ENCODE results near the gene DYRK2. TPM values are rescaled to one million over a fixed set of nuclear protein-coding genes. Genes with fewer than 3 reads are reported as not detected.

Gene DYRK2
- total and polyA plus RNA-seq, 10 donors: 5.0 to 42.8 (median 35.5) TPM

DNA sequence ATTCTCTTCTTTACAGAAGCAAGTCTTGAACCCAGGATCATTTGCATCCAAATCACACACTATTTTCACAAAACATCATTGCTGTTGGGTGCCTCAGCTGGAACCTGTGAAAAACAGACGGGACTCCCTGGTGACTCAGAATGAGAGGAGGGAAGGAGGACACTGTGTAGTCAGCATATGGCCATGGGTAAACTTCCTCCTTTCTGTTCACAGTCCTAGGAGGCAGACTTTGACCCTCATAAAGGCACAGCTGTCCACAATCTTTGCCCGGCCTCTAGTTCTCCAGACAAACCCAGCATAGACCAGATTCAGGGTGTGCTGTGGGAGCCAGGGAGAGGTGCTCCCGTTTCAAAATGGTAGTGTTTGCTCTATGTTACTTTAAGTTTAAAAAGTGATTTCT lies 62.0 kb downstream of the DYRK2 start:
- 46 to 65% (median 53%) methylated on average over 3 of the region's 3 CpGs for WGBS, 5 donors

DNA sequence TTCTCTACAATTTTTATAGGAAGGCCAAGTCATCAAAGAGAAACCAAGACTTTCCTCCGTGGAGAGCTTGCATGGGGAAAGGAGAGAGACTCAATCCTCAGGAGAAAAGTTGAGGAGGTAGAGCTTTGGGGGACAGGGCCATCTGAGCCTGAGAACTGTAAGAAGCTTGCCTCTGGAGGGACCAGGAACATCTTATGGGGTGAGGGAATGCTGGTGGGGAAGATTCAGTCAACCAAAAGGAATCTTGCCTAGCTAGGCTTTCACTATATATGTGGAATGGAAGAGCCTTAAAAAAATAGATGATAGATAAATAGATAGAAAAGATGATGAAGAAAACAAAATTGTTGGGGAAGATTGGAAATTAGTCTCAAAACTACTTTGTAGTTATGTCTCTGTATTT lies 63.5 kb downstream of the DYRK2 start:
- TF ChIP-seq CTCF (IDR thresholded peaks at IDR 0.05 in 8 of 11, conservative IDR thresholded peaks at IDR 0.05 in 3 of 11) (no peak), POLR2A (IDR thresholded peaks at IDR 0.05) (no peak), POLR2AphosphoS5 (IDR thresholded peaks at IDR 0.05) (no peak)
- H3K36me3 ChIP-seq: no peaks in the 10 kb centered on the region
- H3K27ac ChIP-seq: no peak overlapping the region
- no peaks in the 10 kb centered on the region for H3K27me3 ChIP-seq (replicated peaks in 1 of 7)
- H3K4me1 ChIP-seq: peaks cover 0 to 4% (median 0%) of the 10 kb centered on the region in 6 donors
- no peak overlapping the region for H3K4me3 ChIP-seq
- no peaks in the 10 kb centered on the region for H3K9me3 ChIP-seq
- 91 to 100% (median 94%) methylated on average over 1 of the region's 1 CpG for WGBS, 5 donors
- intact Hi-C loops (cut with DNase I; ENCODE audit: low total_unique reads): no loop called here
- DNase-seq: no peak

More for the DNA sequence above, 62.0 kb downstream of the DYRK2 start:
- H3K36me3 ChIP-seq: no peaks in the 10 kb centered on the region
- H3K27ac ChIP-seq: peak overlapping the region in 1 of 8 donors; percentile 24
- H3K4me3 ChIP-seq: no peak overlapping the region
- intact Hi-C loops (cut with DNase I; ENCODE audit: low total_unique reads): no loop called here
- H3K27me3 ChIP-seq (replicated peaks in 1 of 7): no peaks in the 10 kb centered on the region
- no peaks in the 10 kb centered on the region for H3K9me3 ChIP-seq
- H3K4me1 ChIP-seq: peaks cover 0 to 8% (median 4%) of the 10 kb centered on the region in 6 donors
- no peak for DNase-seq
- TF ChIP-seq POLR2AphosphoS5 (IDR thresholded peaks at IDR 0.05) (no peak), CTCF (IDR thresholded peaks at IDR 0.05 in 8 of 11, conservative IDR thresholded peaks at IDR 0.05 in 3 of 11) (no peak), POLR2A (IDR thresholded peaks at IDR 0.05) (no peak)

DNA sequence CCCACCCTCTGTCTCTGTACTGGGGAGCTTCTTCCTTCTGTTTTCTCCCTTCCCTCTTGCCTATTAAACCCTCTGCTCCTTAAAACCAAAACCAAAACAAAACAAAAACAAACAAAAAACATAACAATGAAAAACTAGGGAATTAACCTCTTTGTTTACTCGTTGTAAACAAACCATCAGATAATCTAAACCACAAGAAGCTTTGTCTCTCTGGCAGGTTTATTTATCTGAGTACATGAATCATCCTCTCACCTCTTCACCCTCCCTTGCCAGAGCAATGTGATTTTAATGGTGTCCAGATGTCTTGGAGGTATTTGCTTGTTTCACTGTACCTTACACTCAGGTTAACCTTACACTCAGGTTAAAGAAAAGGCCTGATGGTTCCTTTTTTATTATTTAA lies 66.1 kb downstream of the DYRK2 start:
- 42 to 59% (median 50%) methylated on average over 1 of the region's 1 CpG for WGBS, 5 donors
- no peaks in the 10 kb centered on the region for H3K36me3 ChIP-seq
- H3K4me1 ChIP-seq: peaks cover 0 to 4% (median 0%) of the 10 kb centered on the region in 6 donors
- H3K27me3 ChIP-seq (replicated peaks in 1 of 7): no peaks in the 10 kb centered on the region
- H3K27ac ChIP-seq: no peak overlapping the region
- intact Hi-C loops (cut with DNase I; ENCODE audit: low total_unique reads): no loop called here
- H3K4me3 ChIP-seq: no peak overlapping the region
- no peaks in the 10 kb centered on the region for H3K9me3 ChIP-seq
- DNase-seq: no peak
- TF ChIP-seq POLR2A (IDR thresholded peaks at IDR 0.05): no peak
- no peak for TF ChIP-seq CTCF (IDR thresholded peaks at IDR 0.05 in 8 of 11, conservative IDR thresholded peaks at IDR 0.05 in 3 of 11)
- TF ChIP-seq POLR2AphosphoS5 (IDR thresholded peaks at IDR 0.05): no peak
